Right cardiac atrium (tissue), 5 donors: Measurements from ENCODE around the gene TEAD4. TPM values are rescaled to one million over a fixed set of nuclear protein-coding genes. Genes with fewer than 3 reads are reported as not detected.

ENCODE experiments used
- ATAC-seq, 2 donors: fragments of 200-7000 bp; cut with Tn5 transposase; one replicate each; pipeline versions ENCODE4 v1.8.0 to v1.9.1; 2020; ENCODE audit warnings: moderate library complexity in 2 of 2, mild to moderate bottlenecking in 1 of 2
- DNase-seq, 3 donors: peaks; one replicate each; pipeline ENCODE4 v3.0.0-alpha.2; 2020
- H3K27ac ChIP-seq: one replicate; pipeline ENCODE4 v1.5.1; 2013; ENCODE audit warnings: mild to moderate bottlenecking, low read length, control low read depth, moderate library complexity
- H3K27me3 ChIP-seq: one replicate; pipeline ENCODE4 v1.6.1; 2013; ENCODE audit not compliant: control insufficient read depth, insufficient read depth
- H3K4me1 ChIP-seq: one replicate; pipeline ENCODE4 v1.6.1; 2013; ENCODE audit warnings: low read length; ENCODE audit not compliant: control insufficient read depth, insufficient read depth
- H3K4me3 ChIP-seq: one replicate; pipeline ENCODE4 v1.5.1; 2013; ENCODE audit warnings: low read length, control low read depth
- H3K9me3 ChIP-seq: one replicate; pipeline ENCODE4 v1.6.1; 2013; ENCODE audit warnings: low read length; ENCODE audit not compliant: control insufficient read depth
- WGBS: extraction: QIAGEN DNeasy Blood & Tissue Kit; methylation state at CpG from one replicate; pipeline ENCODE4 v1.1.7; 2013; 5-methylcytosine and 5-hydroxymethylcytosine counted together
- intact Hi-C, 4 donors: fragments of 100-400 bp; cut with DNase I; formaldehyde crosslinking; loops; one replicate each; pipeline versions ENCODE4 v1.11.0 to v1.14.0; 2022 to 2023
- polyA plus RNA-seq: library from polyadenylated mRNA; stranded (reverse); fragments of 200-250 nt; gene quantifications from one replicate; pipeline ENCODE4 v1.2.3, GENCODE V29; 2013
- total RNA-seq, 4 donors: library from RNA; stranded (reverse); fragmentation: NEBNext Ultra II Directional; extraction: Animal tissue kit (Norgen Biotek cat#: 25700); gene quantifications; one replicate each; pipeline ENCODE4 v1.2.1, GENCODE V29; 2021
- donor health status: healthy with polysubstance abuse.
- donor health status: DM: no; HTN: yes; CAD: no.
- donor health status: DM: no; HTN: no; CAD: no.
- donor health status: DM: no; HTN: yes; CAD: no; lungs with severe emphysema.
- donor health status: DM: yes; HTN: yes; CAD: no.

TEAD4 gene
- total and polyA plus RNA-seq, 5 donors: 9.6 to 22.9 (median 11.6) TPM

DNA sequence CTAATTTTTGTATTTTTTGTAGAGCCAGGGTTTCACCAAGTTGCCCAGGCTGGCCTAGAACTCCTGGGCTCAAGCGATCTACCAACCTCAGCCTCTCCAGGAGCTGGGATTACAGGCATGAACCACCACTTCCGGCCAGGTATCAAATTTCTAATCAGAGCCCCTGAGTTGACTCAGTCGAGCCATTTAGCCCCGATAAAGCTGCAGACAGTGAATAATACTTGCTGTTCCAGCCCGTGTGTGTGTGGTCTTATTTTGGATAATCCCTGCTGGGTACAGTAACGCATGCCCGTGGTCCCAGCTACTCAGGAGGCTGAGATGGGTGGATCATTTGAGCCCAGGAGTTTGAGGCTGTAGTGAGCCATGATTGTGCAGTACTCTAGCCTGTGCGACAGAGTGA is 57.0 kb downstream of the TEAD4 start:
- no peaks in the 10 kb centered on the region for H3K27me3 ChIP-seq
- H3K27ac ChIP-seq: no peak overlapping the region
- H3K9me3 ChIP-seq: no peaks in the 10 kb centered on the region
- 82% methylated on average over 8 of the region's 8 CpGs for WGBS
- DNase-seq: peak in 1 of 3 donors; percentile 0
- no peak for ATAC-seq
- H3K4me1 ChIP-seq: no peaks in the 10 kb centered on the region
- intact Hi-C loops: no loop called here
- no peak overlapping the region for H3K4me3 ChIP-seq

- 94% methylated on average over 11 of the region's 11 CpGs for WGBS
- Histone ChIP-seq H3K4me3 (no peak overlapping the region), H3K4me1 (no peaks in the 10 kb centered on the region), H3K9me3 (no peaks in the 10 kb centered on the region), H3K27me3 (no peaks in the 10 kb centered on the region), H3K27ac (no peak overlapping the region)
- intact Hi-C loops: no loop called here
- peak in 1 of 3 donors; percentile 33 for DNase-seq
- no peak for ATAC-seq
Observed at GRCh38 chr12:3017281-3017680, 58.1 kb downstream of the TEAD4 start.

- ATAC-seq (no peak), DNase-seq (peak in 1 of 3 donors; percentile 31)
- Histone ChIP-seq H3K4me1 (no peaks in the 10 kb centered on the region), H3K27ac (no peak overlapping the region), H3K27me3 (no peaks in the 10 kb centered on the region), H3K4me3 (no peak overlapping the region), H3K9me3 (no peaks in the 10 kb centered on the region)
- 84% methylated on average over 15 of the region's 15 CpGs for WGBS
- intact Hi-C loops: no loop called here
Observed at GRCh38 chr12:3018284-3019004, 59.2 kb downstream of the TEAD4 start.

GRCh38 chr12:3019005-3019680 is 59.9 kb downstream of the TEAD4 start:
- H3K27me3 ChIP-seq: no peaks in the 10 kb centered on the region
- peak in 1 of 3 donors; percentile 53 for DNase-seq
- no peak overlapping the region for H3K27ac ChIP-seq
- no peaks in the 10 kb centered on the region for H3K9me3 ChIP-seq
- ATAC-seq: peak in 1 of 2 donors; percentile 4
- no peaks in the 10 kb centered on the region for H3K4me1 ChIP-seq
- 87% methylated on average over 25 of the region's 25 CpGs for WGBS
- H3K4me3 ChIP-seq: no peak overlapping the region
- intact Hi-C loops: no loop called here

GRCh38 chr12:3020399-3020798 is 61.2 kb downstream of the TEAD4 start:
- intact Hi-C loops: no loop called here
- Histone ChIP-seq H3K9me3 (no peaks in the 10 kb centered on the region), H3K4me3 (no peak overlapping the region), H3K4me1 (no peaks in the 10 kb centered on the region), H3K27ac (no peak overlapping the region), H3K27me3 (no peaks in the 10 kb centered on the region)
- ATAC-seq: peak in 1 of 2 donors; percentile 3
- WGBS: 92% methylated on average over 16 of the region's 16 CpGs
- peak in 1 of 3 donors; percentile 41 for DNase-seq

- no peaks in the 10 kb centered on the region for H3K27me3 ChIP-seq
- no peaks in the 10 kb centered on the region for H3K4me1 ChIP-seq
- 79% methylated on average over 13 of the region's 13 CpGs for WGBS
- peak in 2 of 3 donors; percentile 34 to 52 for DNase-seq
- no peak overlapping the region for H3K4me3 ChIP-seq
- intact Hi-C loops: no loop called here
- H3K27ac ChIP-seq: no peak overlapping the region
- peak; percentile 44 to 85 for ATAC-seq
- H3K9me3 ChIP-seq: no peaks in the 10 kb centered on the region
Observed at GRCh38 chr12:3020850-3021435, 61.7 kb downstream of the TEAD4 start.

GRCh38 chr12:3022411-3022810 is 63.2 kb downstream of the TEAD4 start:
- peak in 1 of 3 donors; percentile 16 for DNase-seq
- Histone ChIP-seq H3K27ac (no peak overlapping the region), H3K9me3 (no peaks in the 10 kb centered on the region), H3K27me3 (no peaks in the 10 kb centered on the region), H3K4me3 (no peak overlapping the region), H3K4me1 (no peaks in the 10 kb centered on the region)
- ATAC-seq: no peak
- intact Hi-C loops: no loop called here
- 94% methylated on average over 9 of the region's 9 CpGs for whole genome bisulfite sequencing

DNA sequence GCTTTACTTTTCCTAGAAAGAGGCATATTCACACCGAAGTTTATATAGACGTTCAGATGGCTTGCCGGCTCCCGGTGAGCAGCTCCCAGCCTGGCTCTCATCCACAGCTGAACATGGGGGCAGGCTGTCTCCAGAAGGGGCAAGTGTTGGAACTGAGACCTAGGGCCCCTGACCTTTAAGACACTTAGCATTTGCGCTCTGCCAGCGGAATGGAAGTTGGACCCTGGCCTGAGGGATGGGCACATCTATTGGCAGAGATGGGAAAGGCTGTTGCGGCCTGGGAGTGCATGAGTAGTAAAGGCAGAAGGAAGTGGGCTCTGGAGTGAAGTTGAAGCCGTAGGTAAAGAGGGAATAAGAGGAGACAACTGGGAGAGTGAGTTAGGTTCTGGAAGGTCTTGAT is 63.8 kb downstream of the TEAD4 start:
- H3K4me3 ChIP-seq: no peak overlapping the region
- H3K9me3 ChIP-seq: no peaks in the 10 kb centered on the region
- ATAC-seq (no peak), DNase-seq (peak in 1 of 3 donors; percentile 19)
- no peaks in the 10 kb centered on the region for H3K4me1 ChIP-seq
- H3K27ac ChIP-seq: no peak overlapping the region
- H3K27me3 ChIP-seq: no peaks in the 10 kb centered on the region
- intact Hi-C loops: no loop called here
- WGBS: 83% methylated on average over 8 of the region's 8 CpGs

GRCh38 chr12:3028108-3028507 is 68.9 kb downstream of the TEAD4 start:
- no peak for ATAC-seq
- WGBS: 77% methylated on average over 7 of the region's 7 CpGs
- Histone ChIP-seq H3K27ac (no peak overlapping the region), H3K9me3 (no peaks in the 10 kb centered on the region), H3K4me3 (no peak overlapping the region), H3K4me1 (no peaks in the 10 kb centered on the region), H3K27me3 (no peaks in the 10 kb centered on the region)
- intact Hi-C loops: no loop called here
- DNase-seq: peak in 1 of 3 donors; percentile 5

- Histone ChIP-seq H3K27ac (no peak overlapping the region), H3K4me1 (no peaks in the 10 kb centered on the region), H3K9me3 (no peaks in the 10 kb centered on the region), H3K27me3 (no peaks in the 10 kb centered on the region), H3K4me3 (no peak overlapping the region)
- DNase-seq (peak in 1 of 3 donors; percentile 28), ATAC-seq (no peak)
- intact Hi-C loops: loop anchor here (10.0 kb wide), 3 partner anchors 66 to 176 kb away; partner anchors contain the start of gene TEX52 (in 3 of the 4)
- 79% methylated on average over 21 of the region's 21 CpGs for WGBS
Observed at GRCh38 chr12:3030821-3031429, 71.7 kb downstream of the TEAD4 start.

DNA sequence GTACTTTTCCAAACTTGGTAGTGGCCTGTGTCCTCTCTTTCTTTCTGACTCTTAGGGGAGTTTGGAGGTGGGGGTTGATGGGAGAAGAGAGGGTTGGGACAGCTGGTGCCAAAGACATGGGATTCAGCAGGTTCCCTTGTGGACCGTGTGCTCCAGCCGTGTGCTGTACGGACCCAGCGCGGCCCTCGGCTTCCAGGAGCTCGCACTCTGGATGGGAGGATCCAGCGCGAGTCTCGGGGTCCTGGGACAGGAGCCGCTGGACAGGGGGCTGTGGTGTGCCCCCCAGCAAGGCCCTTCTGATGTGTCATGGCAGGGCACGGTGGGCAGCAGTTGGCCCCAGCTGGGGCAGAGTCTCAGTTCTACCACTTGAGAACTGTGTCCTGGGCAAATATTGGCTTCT is 73.0 kb downstream of the TEAD4 start:
- no peak for DNase-seq
- no peaks in the 10 kb centered on the region for H3K9me3 ChIP-seq
- no peaks in the 10 kb centered on the region for H3K4me1 ChIP-seq
- H3K4me3 ChIP-seq: no peak overlapping the region
- intact Hi-C loops: loop anchor here (10.0 kb wide), 3 partner anchors 67 to 177 kb away; partner anchors contain the start of gene TEX52 (in 3 of the 4)
- H3K27ac ChIP-seq: no peak overlapping the region
- H3K27me3 ChIP-seq: no peaks in the 10 kb centered on the region
- ATAC-seq: no peak
- WGBS: 83% methylated on average over 12 of the region's 12 CpGs
